ENCODE measurements around the gene SORCS1.

- TF ChIP-seq, protein P1, sequence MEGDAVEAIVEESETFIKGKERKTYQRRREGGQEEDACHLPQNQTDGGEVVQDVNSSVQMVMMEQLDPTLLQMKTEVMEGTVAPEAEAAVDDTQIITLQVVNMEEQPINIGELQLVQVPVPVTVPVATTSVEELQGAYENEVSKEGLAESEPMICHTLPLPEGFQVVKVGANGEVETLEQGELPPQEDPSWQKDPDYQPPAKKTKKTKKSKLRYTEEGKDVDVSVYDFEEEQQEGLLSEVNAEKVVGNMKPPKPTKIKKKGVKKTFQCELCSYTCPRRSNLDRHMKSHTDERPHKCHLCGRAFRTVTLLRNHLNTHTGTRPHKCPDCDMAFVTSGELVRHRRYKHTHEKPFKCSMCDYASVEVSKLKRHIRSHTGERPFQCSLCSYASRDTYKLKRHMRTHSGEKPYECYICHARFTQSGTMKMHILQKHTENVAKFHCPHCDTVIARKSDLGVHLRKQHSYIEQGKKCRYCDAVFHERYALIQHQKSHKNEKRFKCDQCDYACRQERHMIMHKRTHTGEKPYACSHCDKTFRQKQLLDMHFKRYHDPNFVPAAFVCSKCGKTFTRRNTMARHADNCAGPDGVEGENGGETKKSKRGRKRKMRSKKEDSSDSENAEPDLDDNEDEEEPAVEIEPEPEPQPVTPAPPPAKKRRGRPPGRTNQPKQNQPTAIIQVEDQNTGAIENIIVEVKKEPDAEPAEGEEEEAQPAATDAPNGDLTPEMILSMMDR (IDR thresholded peaks at IDR 0.05): no peak
- TF ChIP-seq POLR2A (IDR thresholded peaks at IDR 0.05): no peak
These were observed 402.6 kb downstream of the SORCS1 start for GRCh38 chr10:106761906-106762305.

Measured in prostate gland (tissue), 2 donors.